GM10266 (cell line): Measurements from ENCODE around the gene AMBRA1.

Experiments used
- DNase-seq: peaks from one replicate; pipeline ENCODE4 v3.0.0; 2012; ENCODE audit errors: extremely low spot score
- CTCF ChIP-seq: IDR thresholded peaks from 2 replicates; pipeline ENCODE4 v1.5.1; 2012; ENCODE audit warnings: mild to moderate bottlenecking, low read depth; ENCODE audit not compliant: control insufficient read depth, insufficient read depth; ENCODE audit errors: missing control alignments

Gene AMBRA1

GRCh38 chr11:46533396-46534100 is 60.3 kb downstream of the AMBRA1 start:
- no peak for TF ChIP-seq CTCF
- no peak for DNase-seq

- no peak for TF ChIP-seq CTCF
- no peak for DNase-seq
Observed at GRCh38 chr11:46529928-46530574, 63.8 kb downstream of the AMBRA1 start.

DNA sequence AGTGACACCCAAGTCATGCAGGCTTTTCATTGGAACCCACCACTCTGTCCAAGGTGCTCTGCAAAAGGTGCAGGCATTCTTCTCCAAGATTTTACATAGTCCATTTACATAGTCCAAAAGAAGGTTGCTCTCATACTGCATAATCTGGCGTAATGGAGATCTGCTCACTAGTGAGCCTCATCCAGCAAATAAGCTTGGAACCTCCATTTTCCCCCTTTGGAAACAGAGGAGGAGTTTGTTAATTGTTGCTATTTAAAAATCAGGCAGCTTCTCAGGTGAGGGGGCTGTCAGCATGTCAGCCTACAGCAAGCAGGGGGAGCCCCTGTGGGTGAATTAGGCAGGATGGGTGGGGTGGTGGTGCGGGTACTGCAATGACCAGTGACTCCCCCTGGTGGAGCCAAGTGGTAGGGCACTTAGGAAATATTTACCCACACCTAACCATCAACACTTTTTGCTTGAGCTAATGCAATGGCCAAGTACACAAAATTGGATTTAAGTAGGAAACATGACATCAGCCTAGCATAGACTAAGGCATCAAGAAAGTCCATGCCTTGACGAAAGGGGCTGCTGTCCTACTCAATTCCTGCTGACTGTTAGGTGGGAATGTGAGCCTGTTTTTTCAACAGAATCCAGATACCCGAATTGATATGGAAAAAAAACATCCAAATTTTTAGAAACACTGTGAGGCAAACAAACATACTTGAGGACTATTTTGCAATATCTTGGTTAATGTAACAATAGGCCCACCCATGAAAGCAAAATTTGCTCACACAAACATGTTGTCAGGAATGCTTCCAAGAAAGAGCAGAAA is 64.5 kb downstream of the AMBRA1 start:
- peak; percentile 83 for DNase-seq
- TF ChIP-seq CTCF, result peak; percentile 92

- no peak for DNase-seq
- TF ChIP-seq CTCF, result no peak
Observed at GRCh38 chr11:46528445-46529094, 65.3 kb downstream of the AMBRA1 start.

- no peak for TF ChIP-seq CTCF
- DNase-seq, result no peak
Observed at GRCh38 chr11:46527591-46528130, 66.2 kb downstream of the AMBRA1 start.

DNA sequence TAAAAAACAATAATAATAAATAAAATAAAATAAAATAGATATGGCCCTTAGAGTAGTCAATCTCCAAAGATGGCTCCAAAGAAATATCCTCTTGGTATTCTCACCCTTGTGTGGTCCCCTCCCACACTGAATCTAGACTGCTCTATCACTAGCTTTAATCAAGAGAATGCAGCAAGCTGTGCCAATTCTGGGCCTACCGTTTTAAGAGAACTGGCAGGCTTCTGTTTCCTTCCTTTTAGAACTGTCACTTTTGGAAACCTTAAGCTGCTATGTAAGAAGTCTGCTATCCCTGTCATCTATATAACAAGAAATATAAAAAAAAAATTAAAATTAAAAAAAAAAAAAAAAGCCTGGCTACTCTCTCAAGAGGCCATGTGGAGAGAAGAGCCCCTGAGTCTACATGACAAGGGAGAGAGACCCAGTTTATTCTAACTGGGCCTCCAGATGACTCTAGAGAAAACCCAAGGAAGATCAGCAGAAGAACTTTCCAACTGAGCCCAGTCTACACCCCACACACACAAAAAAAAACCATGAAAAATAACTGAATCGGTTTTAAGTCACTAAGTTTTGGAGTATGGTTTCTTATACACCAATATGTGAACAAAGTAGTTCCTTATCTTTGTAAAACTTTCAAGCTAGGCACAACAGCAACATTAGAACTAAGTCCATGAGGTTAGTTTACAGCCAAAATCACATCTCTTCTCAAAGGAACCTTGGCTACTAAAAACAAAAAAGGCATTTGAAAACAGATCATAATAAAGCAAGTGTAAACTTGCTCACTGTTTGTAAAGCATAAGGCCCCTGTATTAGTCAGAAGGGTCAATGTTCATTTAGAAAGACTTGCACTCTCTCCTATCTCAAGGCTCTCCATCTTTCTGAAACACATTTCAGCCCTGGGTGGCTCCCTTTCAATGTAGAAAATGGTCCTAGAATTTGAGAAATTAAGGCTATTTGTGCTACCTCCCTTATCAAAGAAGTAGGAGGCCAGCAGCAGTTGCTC is 67.3 kb downstream of the AMBRA1 start:
- TF ChIP-seq CTCF, result no peak
- DNase-seq, result no peak
